ENCODE results near the gene KRTAP6-3. TPM values are rescaled to one million over a fixed set of nuclear protein-coding genes. Genes with fewer than 3 reads are reported as not detected.

The KRTAP6-3 gene
- total and polyA plus RNA-seq, 2 of the 13 experiments (the other 11 are each of a cell fraction or from before 2014, with no cell fraction given) = not detected

GRCh38 chr21:30592140-30592539, at the start of gene KRTAP6-3 (continued):
- TF ChIP-seq, protein P1, sequence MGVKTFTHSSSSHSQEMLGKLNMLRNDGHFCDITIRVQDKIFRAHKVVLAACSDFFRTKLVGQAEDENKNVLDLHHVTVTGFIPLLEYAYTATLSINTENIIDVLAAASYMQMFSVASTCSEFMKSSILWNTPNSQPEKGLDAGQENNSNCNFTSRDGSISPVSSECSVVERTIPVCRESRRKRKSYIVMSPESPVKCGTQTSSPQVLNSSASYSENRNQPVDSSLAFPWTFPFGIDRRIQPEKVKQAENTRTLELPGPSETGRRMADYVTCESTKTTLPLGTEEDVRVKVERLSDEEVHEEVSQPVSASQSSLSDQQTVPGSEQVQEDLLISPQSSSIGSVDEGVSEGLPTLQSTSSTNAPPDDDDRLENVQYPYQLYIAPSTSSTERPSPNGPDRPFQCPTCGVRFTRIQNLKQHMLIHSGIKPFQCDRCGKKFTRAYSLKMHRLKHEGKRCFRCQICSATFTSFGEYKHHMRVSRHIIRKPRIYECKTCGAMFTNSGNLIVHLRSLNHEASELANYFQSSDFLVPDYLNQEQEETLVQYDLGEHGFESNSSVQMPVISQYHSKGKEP (CRISPR knock-in tag; IDR thresholded peaks at IDR 0.05) = no peak
- TF ChIP-seq ZNF317 (CRISPR knock-in tag; IDR thresholded peaks at IDR 0.05) (no peak), MED13 (CRISPR knock-in tag; IDR thresholded peaks at IDR 0.05) (no peak), STAG1 (CRISPR knock-in tag; IDR thresholded peaks at IDR 0.05) (no peak), ZNF609 (CRISPR knock-in tag; IDR thresholded peaks at IDR 0.05; ENCODE audit: borderline replicate concordance) (no peak), ZFAT (CRISPR knock-in tag; conservative IDR thresholded peaks at IDR 0.05) (no peak), YEATS4 (CRISPR knock-in tag; IDR thresholded peaks at IDR 0.05; ENCODE audit: borderline replicate concordance) (no peak), ZNF549 (CRISPR knock-in tag; IDR thresholded peaks at IDR 0.05) (no peak), FOXO1 (CRISPR knock-in tag; IDR thresholded peaks at IDR 0.05) (no peak)
- TF ChIP-seq, protein P2, sequence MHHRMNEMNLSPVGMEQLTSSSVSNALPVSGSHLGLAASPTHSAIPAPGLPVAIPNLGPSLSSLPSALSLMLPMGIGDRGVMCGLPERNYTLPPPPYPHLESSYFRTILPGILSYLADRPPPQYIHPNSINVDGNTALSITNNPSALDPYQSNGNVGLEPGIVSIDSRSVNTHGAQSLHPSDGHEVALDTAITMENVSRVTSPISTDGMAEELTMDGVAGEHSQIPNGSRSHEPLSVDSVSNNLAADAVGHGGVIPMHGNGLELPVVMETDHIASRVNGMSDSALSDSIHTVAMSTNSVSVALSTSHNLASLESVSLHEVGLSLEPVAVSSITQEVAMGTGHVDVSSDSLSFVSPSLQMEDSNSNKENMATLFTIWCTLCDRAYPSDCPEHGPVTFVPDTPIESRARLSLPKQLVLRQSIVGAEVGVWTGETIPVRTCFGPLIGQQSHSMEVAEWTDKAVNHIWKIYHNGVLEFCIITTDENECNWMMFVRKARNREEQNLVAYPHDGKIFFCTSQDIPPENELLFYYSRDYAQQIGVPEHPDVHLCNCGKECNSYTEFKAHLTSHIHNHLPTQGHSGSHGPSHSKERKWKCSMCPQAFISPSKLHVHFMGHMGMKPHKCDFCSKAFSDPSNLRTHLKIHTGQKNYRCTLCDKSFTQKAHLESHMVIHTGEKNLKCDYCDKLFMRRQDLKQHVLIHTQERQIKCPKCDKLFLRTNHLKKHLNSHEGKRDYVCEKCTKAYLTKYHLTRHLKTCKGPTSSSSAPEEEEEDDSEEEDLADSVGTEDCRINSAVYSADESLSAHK (CRISPR knock-in tag; IDR thresholded peaks at IDR 0.05; ENCODE audit: borderline replicate concordance) = no peak
- TF ChIP-seq, protein P3, sequence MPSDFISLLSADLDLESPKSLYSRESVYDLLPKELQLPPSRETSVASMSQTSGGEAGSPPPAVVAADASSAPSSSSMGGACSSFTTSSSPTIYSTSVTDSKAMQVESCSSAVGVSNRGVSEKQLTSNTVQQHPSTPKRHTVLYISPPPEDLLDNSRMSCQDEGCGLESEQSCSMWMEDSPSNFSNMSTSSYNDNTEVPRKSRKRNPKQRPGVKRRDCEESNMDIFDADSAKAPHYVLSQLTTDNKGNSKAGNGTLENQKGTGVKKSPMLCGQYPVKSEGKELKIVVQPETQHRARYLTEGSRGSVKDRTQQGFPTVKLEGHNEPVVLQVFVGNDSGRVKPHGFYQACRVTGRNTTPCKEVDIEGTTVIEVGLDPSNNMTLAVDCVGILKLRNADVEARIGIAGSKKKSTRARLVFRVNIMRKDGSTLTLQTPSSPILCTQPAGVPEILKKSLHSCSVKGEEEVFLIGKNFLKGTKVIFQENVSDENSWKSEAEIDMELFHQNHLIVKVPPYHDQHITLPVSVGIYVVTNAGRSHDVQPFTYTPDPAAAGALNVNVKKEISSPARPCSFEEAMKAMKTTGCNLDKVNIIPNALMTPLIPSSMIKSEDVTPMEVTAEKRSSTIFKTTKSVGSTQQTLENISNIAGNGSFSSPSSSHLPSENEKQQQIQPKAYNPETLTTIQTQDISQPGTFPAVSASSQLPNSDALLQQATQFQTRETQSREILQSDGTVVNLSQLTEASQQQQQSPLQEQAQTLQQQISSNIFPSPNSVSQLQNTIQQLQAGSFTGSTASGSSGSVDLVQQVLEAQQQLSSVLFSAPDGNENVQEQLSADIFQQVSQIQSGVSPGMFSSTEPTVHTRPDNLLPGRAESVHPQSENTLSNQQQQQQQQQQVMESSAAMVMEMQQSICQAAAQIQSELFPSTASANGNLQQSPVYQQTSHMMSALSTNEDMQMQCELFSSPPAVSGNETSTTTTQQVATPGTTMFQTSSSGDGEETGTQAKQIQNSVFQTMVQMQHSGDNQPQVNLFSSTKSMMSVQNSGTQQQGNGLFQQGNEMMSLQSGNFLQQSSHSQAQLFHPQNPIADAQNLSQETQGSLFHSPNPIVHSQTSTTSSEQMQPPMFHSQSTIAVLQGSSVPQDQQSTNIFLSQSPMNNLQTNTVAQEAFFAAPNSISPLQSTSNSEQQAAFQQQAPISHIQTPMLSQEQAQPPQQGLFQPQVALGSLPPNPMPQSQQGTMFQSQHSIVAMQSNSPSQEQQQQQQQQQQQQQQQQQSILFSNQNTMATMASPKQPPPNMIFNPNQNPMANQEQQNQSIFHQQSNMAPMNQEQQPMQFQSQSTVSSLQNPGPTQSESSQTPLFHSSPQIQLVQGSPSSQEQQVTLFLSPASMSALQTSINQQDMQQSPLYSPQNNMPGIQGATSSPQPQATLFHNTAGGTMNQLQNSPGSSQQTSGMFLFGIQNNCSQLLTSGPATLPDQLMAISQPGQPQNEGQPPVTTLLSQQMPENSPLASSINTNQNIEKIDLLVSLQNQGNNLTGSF (CRISPR knock-in tag; IDR thresholded peaks at IDR 0.05) = no peak
